Right renal cortex interstitium (tissue), 3 donors: ENCODE results near the gene CPE. TPM values are rescaled to one million over a fixed set of nuclear protein-coding genes. Genes with fewer than 3 reads are reported as not detected.
"Not testable (repeated sequence)": the region's sequence is repeated elsewhere in the genome, so short reads cannot be mapped to it uniquely, and the experiment has no call there.

Source experiments
- DNase-seq, 3 donors: peaks; one replicate each; pipeline ENCODE4 v3.0.0-alpha.2; 2013; ENCODE audit warnings: low read depth in 3 of 3, low spot score in 2 of 3
- polyA plus RNA-seq, 3 donors: library from polyadenylated mRNA; unstranded; fragments of 120-200 nt; gene quantifications; one replicate each; pipeline ENCODE4 v1.2.1, GENCODE V29; 2013; ENCODE audit not compliant: insufficient read length in 3 of 3

The CPE gene
- polyA plus RNA-seq, 3 donors, result 124 to 167 (median 151) TPM

- DNase-seq, result no peak
Measured at GRCh38 chr4:165458471-165458870, 79.7 kb downstream of the CPE start.

GRCh38 chr4:165461159-165461821, 82.5 kb downstream of the CPE start:
- DNase-seq, result no peak

GRCh38 chr4:165462009-165462408, 83.2 kb downstream of the CPE start:
- DNase-seq, result no peak

GRCh38 chr4:165464376-165464775, 85.6 kb downstream of the CPE start:
- DNase-seq, result no peak

- DNase-seq, result peak in 2 of 3 donors; percentile 13 to 32
Measured at GRCh38 chr4:165464813-165465381, 86.1 kb downstream of the CPE start.

- no peak for DNase-seq
Measured at GRCh38 chr4:165470009-165470408, 91.2 kb downstream of the CPE start.

- no peak for DNase-seq
Measured at GRCh38 chr4:165472943-165473676, 94.3 kb downstream of the CPE start.

- DNase-seq, result no peak
Measured at GRCh38 chr4:165474784-165475705, 96.2 kb downstream of the CPE start.

- no peak for DNase-seq
Measured at GRCh38 chr4:165475706-165476070, 96.9 kb downstream of the CPE start.

- DNase-seq, result no peak
Measured at GRCh38 chr4:165476214-165477098, 97.6 kb downstream of the CPE start.

GRCh38 chr4:165477799-165478198, 99.0 kb downstream of the CPE start:
- no peak for DNase-seq

GRCh38 chr4:165478260-165478659, 99.5 kb downstream of the CPE start:
- DNase-seq, result no peak

GRCh38 chr4:165481053-165481835, 102.4 kb downstream of the CPE start:
- DNase-seq, result no peak

GRCh38 chr4:165489786-165490185, 111.0 kb downstream of the CPE start:
- no peak for DNase-seq

GRCh38 chr4:165492583-165492982, 113.8 kb downstream of the CPE start:
- DNase-seq, result not testable (repeated sequence)

- peak in 2 of 3 donors; percentile 31 to 43 for DNase-seq
Measured at GRCh38 chr4:165493359-165493758, 114.6 kb downstream of the CPE start.

GRCh38 chr4:165502916-165503907, 124.4 kb downstream of the CPE start:
- DNase-seq, result no peak

- no peak for DNase-seq
Measured at GRCh38 chr4:165504184-165504583, 125.4 kb downstream of the CPE start.
